Sigmoid colon (tissue), 4 donors: Measurements from ENCODE around the gene REXO1.

Source experiments
- CTCF ChIP-seq, 4 experiments: fragments of 450-650 bp in 3 of 4; fragments of 200-600 bp in 1 of 4; IDR thresholded peaks; one replicate each; pipeline ENCODE4 v1.5.1; 2016 to 2019; ENCODE audit warnings: antibody characterized with exemption in 4 of 4, mild to moderate bottlenecking in 3 of 4, moderate library complexity in 2 of 4
- EP300 ChIP-seq, 4 donors: sonication (generic); formaldehyde crosslinking; IDR thresholded peaks; one replicate each; pipeline ENCODE4 v1.6.1; 2017; ENCODE audit warnings: antibody characterized with exemption in 4 of 4
- POLR2A ChIP-seq, 2 donors: fragments of 450-650 bp; IDR thresholded peaks; one replicate each; pipeline ENCODE4 v1.6.1; 2016; ENCODE audit warnings: antibody characterized with exemption in 2 of 2, mild to moderate bottlenecking in 2 of 2, moderate library complexity in 2 of 2
- POLR2AphosphoS5 ChIP-seq, 4 donors: sonication (generic); formaldehyde crosslinking; IDR thresholded peaks; one replicate each; pipeline ENCODE4 v1.6.1; 2017; ENCODE audit warnings: antibody characterized with exemption in 4 of 4

GRCh38 chr19:1816530-1817298 is 31.6 kb downstream of the REXO1 start:
- TF ChIP-seq CTCF (IDR thresholded peaks at IDR 0.05) (no peak), EP300 (IDR thresholded peaks at IDR 0.05) (no peak), POLR2A (IDR thresholded peaks at IDR 0.05) (no peak), POLR2AphosphoS5 (IDR thresholded peaks at IDR 0.05) (no peak)
